Keratinocyte (primary cell): ENCODE measurements around the gene C2orf78.

ENCODE experiments used
- CTCF ChIP-seq, 3 experiments: IDR thresholded peaks in 1 of 3; conservative IDR thresholded peaks in 1 of 3; optimal IDR thresholded peaks in 1 of 3; 2 replicates in 2 of 3; 3 replicates in 1 of 3; pipeline versions ENCODE3 to v1.5.1; 2011; ENCODE audit warnings: low read length in 3 of 3, mild to moderate bottlenecking in 3 of 3, moderate library complexity in 2 of 3, control low read depth in 1 of 3, inconsistent platforms in 1 of 3; ENCODE audit not compliant: insufficient read depth in 2 of 3; ENCODE audit errors: extremely low read depth in 1 of 3
- EZH2 ChIP-seq: IDR thresholded peaks from one replicate; pipeline ENCODE4 v1.6.1; 2012; ENCODE audit warnings: inconsistent platforms, mild to moderate bottlenecking, low read length, moderate library complexity

- TF ChIP-seq CTCF (optimal IDR thresholded peaks at IDR 0.05 in 1 of 3, IDR thresholded peaks at IDR 0.05 in 1 of 3, conservative IDR thresholded peaks at IDR 0.05 in 1 of 3; ENCODE audit: extremely low read depth in 1 of 3, insufficient read depth in 2 of 3, low read length in 3 of 3) (no peak), EZH2 (no peak)
Observed at GRCh38 chr2:73818296-73818695, 34.3 kb downstream of the C2orf78 start.
